ENCODE results near the gene THUMPD2.

GRCh38 chr2:39741871-39742270 is 37.2 kb downstream of the THUMPD2 start:
- TF ChIP-seq CTCF (IDR thresholded peaks at IDR 0.05), result no peak
- no peak for TF ChIP-seq POLR2A (IDR thresholded peaks at IDR 0.05)
